ENCODE data around the gene SYVN1.

GRCh38 chr11:65152122-65152521 is 17.8 kb upstream of the SYVN1 start:
- no peak for TF ChIP-seq EZH2 (IDR thresholded peaks at IDR 0.05; ENCODE audit: borderline replicate concordance, low read length)
- TF ChIP-seq CTCF (IDR thresholded peaks at IDR 0.05; ENCODE audit: low read length) = no peak

All from OCI-LY1 (cell line).